SK-N-SH (cell line): ENCODE results near the gene EFCAB11. TPM values are rescaled to one million over a fixed set of nuclear protein-coding genes. Genes with fewer than 3 reads are reported as not detected.

Experiments used
- CTCF ChIA-PET: fragments of 300-600, 350-600 bp; formaldehyde crosslinking; extraction: SDS; loops from one replicate; lab custom pipeline; 2021; lab: Yijun Ruan, JAX
- POLR2A ChIA-PET: fragments of 350-600 bp; sonication (Branson Sonifier 250); formaldehyde crosslinking; extraction: SDS; loops from one replicate; lab custom pipeline; 2020; ENCODE audit warnings: antibody characterized with exemption, inconsistent platforms; lab: Yijun Ruan, JAX
- DNase-seq: peaks from one replicate; pipeline ENCODE4 v3.0.0; 2012
- H2AFZ ChIP-seq: fragments of 200-600 bp; sonication (generic); 2 replicates; pipeline ENCODE4 v1.8.1; 2016; ENCODE audit warnings: antibody characterized with exemption, mild to moderate bottlenecking, low read depth
- H3F3A ChIP-seq: fragments of 200-600 bp; sonication (generic); replicated peaks from 2 replicates; pipeline ENCODE3; 2016; ENCODE audit warnings: antibody characterized with exemption, mild to moderate bottlenecking; ENCODE audit not compliant: insufficient read depth
- H3K27ac ChIP-seq, 2 experiments: fragments of 200-500 bp in 1 of 2; fragments of 200-600 bp in 1 of 2; sonication (Bioruptor generic) in 1 of 2; sonication (generic), shearing (Covaris generic) in 1 of 2; 2 replicates each; pipeline versions ENCODE4 v1.5.1 to v1.6.1; 2014 to 2016; ENCODE audit warnings: low read depth in 2 of 2, inconsistent platforms in 1 of 2, low read length in 1 of 2, mild to moderate bottlenecking in 1 of 2, mixed read lengths in 1 of 2
- H3K27me3 ChIP-seq: fragments of 200-600 bp; sonication (generic), shearing (Covaris generic); 2 replicates; pipeline ENCODE4 v1.6.1; 2016; ENCODE audit warnings: mixed run types; ENCODE audit not compliant: insufficient read depth
- H3K36me3 ChIP-seq, 2 experiments: fragments of 200-500 bp in 1 of 2; fragments of 200-600 bp in 1 of 2; sonication (Bioruptor generic) in 1 of 2; sonication (generic) in 1 of 2; replicated peaks in 1 of 2; 2 replicates each; pipeline versions ENCODE3 to v1.5.1; 2014 to 2016; ENCODE audit warnings: low read length in 1 of 2, mild to moderate bottlenecking in 1 of 2; ENCODE audit not compliant: insufficient read depth in 2 of 2, control insufficient read depth in 1 of 2
- H3K4me1 ChIP-seq, 2 experiments: fragments of 200-500 bp in 1 of 2; fragments of 200-600 bp in 1 of 2; sonication (Bioruptor generic) in 1 of 2; sonication (generic), shearing (Covaris generic) in 1 of 2; 2 replicates each; pipeline versions ENCODE4 v1.5.1 to v1.6.1; 2014 to 2016; ENCODE audit warnings: low read depth in 1 of 2, low read length in 1 of 2, mixed run types in 1 of 2; ENCODE audit not compliant: insufficient read depth in 2 of 2, control insufficient read depth in 1 of 2
- H3K4me2 ChIP-seq: fragments of 200-600 bp; sonication (generic), shearing (Covaris generic); 2 replicates; pipeline ENCODE4 v1.6.1; 2017; ENCODE audit warnings: mixed run types
- H3K4me3 ChIP-seq, 2 experiments: fragments of 200-500 bp in 1 of 2; fragments of 200-600 bp in 1 of 2; sonication (Bioruptor generic) in 1 of 2; sonication (generic), shearing (Covaris generic) in 1 of 2; 2 replicates each; pipeline versions ENCODE4 v1.5.1 to v1.8.1; 2014 to 2016; ENCODE audit warnings: low read depth in 2 of 2, inconsistent platforms in 1 of 2, low read length in 1 of 2, mild to moderate bottlenecking in 1 of 2, mixed read lengths in 1 of 2, moderate library complexity in 1 of 2
- H3K79me2 ChIP-seq: fragments of 200-600 bp; sonication (generic); 2 replicates; pipeline ENCODE4 v1.8.1; 2017; ENCODE audit warnings: mild to moderate bottlenecking; ENCODE audit not compliant: insufficient read depth
- H3K9ac ChIP-seq: fragments of 200-600 bp; sonication (generic); 2 replicates; pipeline ENCODE4 v1.6.1; 2017; ENCODE audit warnings: mixed run types
- H3K9me2 ChIP-seq: fragments of 200-600 bp; sonication (generic); 2 replicates; pipeline ENCODE4 v1.6.1; 2017; ENCODE audit warnings: mixed run types
- H3K9me3 ChIP-seq: fragments of 200-600 bp; sonication (generic); 2 replicates; pipeline ENCODE4 v1.6.1; 2017; ENCODE audit warnings: mixed run types, mild to moderate bottlenecking, moderate library complexity
- H4K20me1 ChIP-seq: fragments of 200-600 bp; sonication (generic); 2 replicates; pipeline ENCODE4 v1.6.1; 2017; ENCODE audit warnings: mild to moderate bottlenecking, mixed run types; ENCODE audit not compliant: insufficient read depth
- CTCF ChIP-seq: fragments of 200-600 bp; sonication (generic); IDR thresholded peaks from 2 replicates; pipeline ENCODE4 v1.6.1; 2017; ENCODE audit warnings: antibody characterized with exemption, mild to moderate bottlenecking, moderate library complexity
- ELF1 ChIP-seq: IDR thresholded peaks from 2 replicates; pipeline ENCODE4 v1.4.0; 2012
- EZH2phosphoT487 ChIP-seq: fragments of 200-600 bp; sonication (generic); IDR thresholded peaks from 2 replicates; pipeline ENCODE4 v1.6.1; 2017; ENCODE audit warnings: low read depth, mixed run types, mild to moderate bottlenecking, antibody characterized with exemption, moderate library complexity, borderline replicate concordance
- FOXM1 ChIP-seq: IDR thresholded peaks from 2 replicates; pipeline ENCODE4 v1.4.0; 2012; ENCODE audit warnings: low read depth, mild to moderate bottlenecking
- GATA2 ChIP-seq: sonication (generic); formaldehyde crosslinking; IDR thresholded peaks from 2 replicates; pipeline ENCODE4 v1.5.0; 2020; ENCODE audit warnings: mild to moderate bottlenecking, missing genetic modification reagents
- JUND ChIP-seq: IDR thresholded peaks from 2 replicates; pipeline ENCODE4 v1.4.0; 2012
- MAX ChIP-seq: IDR thresholded peaks from 2 replicates; pipeline ENCODE4 v1.4.0; 2012; ENCODE audit warnings: low read depth
- NFIC ChIP-seq: IDR thresholded peaks from 2 replicates; pipeline ENCODE4 v1.4.0; 2012; ENCODE audit warnings: borderline replicate concordance
- POLR2AphosphoS5 ChIP-seq: IDR thresholded peaks from 2 replicates; pipeline ENCODE4 v1.6.1; 2012; ENCODE audit warnings: low read depth, low read length
- RAD21 ChIP-seq: IDR thresholded peaks from 2 replicates; pipeline ENCODE4 v1.6.1; 2012; ENCODE audit warnings: mild to moderate bottlenecking, low read length
- RXRA ChIP-seq: IDR thresholded peaks from 2 replicates; pipeline ENCODE4 v1.4.0; 2012; ENCODE audit warnings: low read depth, mild to moderate bottlenecking, borderline replicate concordance
- SIN3A ChIP-seq: IDR thresholded peaks from 2 replicates; pipeline ENCODE4 v1.6.1; 2012; ENCODE audit warnings: low read depth, mild to moderate bottlenecking, low read length, moderate library complexity, borderline replicate concordance
- TCF12 ChIP-seq: IDR thresholded peaks from 2 replicates; pipeline ENCODE4 v1.4.0; 2012
- WGBS: methylation state at CpG from one replicate; pipeline ENCODE4 v1.1.6; 2017; ENCODE audit warnings: low lambda C conversion rate; 5-methylcytosine and 5-hydroxymethylcytosine counted together
- polyA plus RNA-seq, 3 experiments: library from polyadenylated mRNA; depleted of rRNA; stranded (reverse); fragments of >200 nt; gene quantifications; 2 replicates each; pipeline ENCODE4 v1.2.3, GENCODE V29; 2012
- TF ChIP-seq, protein P1 (sequence below): IDR thresholded peaks from 2 replicates; pipeline ENCODE4 v1.4.0; 2012; ENCODE audit warnings: low read depth, borderline replicate concordance

The EFCAB11 gene
- polyA plus RNA-seq, 1 of the 3 experiments (the other 2 are of a cell fraction), result 3.9 TPM

DNA sequence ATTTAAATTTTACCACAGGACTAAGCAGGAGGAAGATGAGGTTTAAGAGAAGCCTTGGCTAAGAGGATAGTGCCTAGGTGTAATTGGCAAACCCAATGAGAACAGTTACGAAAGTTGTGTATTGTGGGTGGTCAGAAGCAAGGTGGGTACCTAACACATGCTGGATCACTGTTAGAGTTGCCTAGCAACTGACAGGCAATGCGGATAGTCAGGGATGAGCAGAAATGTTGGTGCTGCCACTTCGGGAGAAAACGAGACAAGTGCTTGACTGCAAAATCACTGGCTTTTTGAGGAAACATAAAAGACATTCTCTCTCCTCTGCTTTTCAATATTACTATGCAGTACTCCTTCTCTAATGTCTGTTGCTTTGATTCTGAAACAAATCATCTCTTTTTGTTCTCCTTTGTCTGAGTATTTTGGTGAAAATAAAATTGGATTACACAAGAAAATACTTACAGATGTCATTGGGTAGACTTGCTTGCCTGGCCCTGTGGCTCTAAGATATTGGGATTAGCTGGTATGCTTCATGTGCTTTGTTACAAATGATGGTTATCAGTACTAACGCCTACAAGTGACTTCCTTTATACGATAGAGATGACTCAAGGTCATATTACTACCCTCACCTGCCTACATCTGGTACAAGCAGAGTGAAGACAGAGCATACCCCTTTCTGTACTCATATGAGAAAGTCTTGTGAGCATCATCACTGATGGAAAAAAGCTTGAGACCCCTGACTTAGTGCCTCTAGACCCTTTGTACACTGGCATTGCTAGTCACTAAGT is 49.2 kb upstream of the EFCAB11 start:
- no peak overlapping the region for H3K4me2 ChIP-seq
- no peaks in the 10 kb centered on the region for H3K9me3 ChIP-seq
- peaks cover 0 to 2% of the 10 kb centered on the region in 2 experiments; a peak in 1 of 4 replicates for H3K4me1 ChIP-seq
- no peak overlapping the region for H3K27ac ChIP-seq
- ChIA-PET CTCF (interaction anchor here (0.9 to 1.6 kb wide), 4 partner anchors 17 to 232 kb away, joined by 3 to 10 read pairs (median 3); no protein-coding TSS in a partner anchor), POLR2A (interaction anchor here (0.5 kb wide), 1 partner anchor 667 kb away, joined by 4 read pairs; no protein-coding TSS in a partner anchor)
- WGBS, result 89% methylated on average over 6 of the region's 6 CpGs
- no peaks in the 10 kb centered on the region for H3F3A ChIP-seq
- no peak overlapping the region for H2AFZ ChIP-seq
- no peak overlapping the region for H3K4me3 ChIP-seq
- no peak for DNase-seq
- no peaks in the 10 kb centered on the region for H3K9me2 ChIP-seq
- TF ChIP-seq FOXM1, result no peak
- no peak for TF ChIP-seq RXRA
- TF ChIP-seq EZH2phosphoT487, result no peak
- TF ChIP-seq JUND, result no peak
- no peak overlapping the region for H3K9ac ChIP-seq
- peaks cover 18 to 27% of the 10 kb centered on the region in 2 experiments for H3K36me3 ChIP-seq
- no peaks in the 10 kb centered on the region for H3K79me2 ChIP-seq
- no peaks in the 10 kb centered on the region for H4K20me1 ChIP-seq
- H3K27me3 ChIP-seq, result no peaks in the 10 kb centered on the region

GRCh38 chr14:90000935-90001334 is 46.4 kb upstream of the EFCAB11 start:
- H3K4me3 ChIP-seq, result no peak overlapping the region
- H3K79me2 ChIP-seq, result no peaks in the 10 kb centered on the region
- ChIA-PET CTCF (interaction anchor here (0.9 to 2.1 kb wide), 2 partner anchors 28 to 61 kb away, joined by 5 read pairs; no protein-coding TSS in a partner anchor), POLR2A (no interaction called here)
- no peaks in the 10 kb centered on the region for H3K27me3 ChIP-seq
- H3K9me2 ChIP-seq, result no peaks in the 10 kb centered on the region
- no peaks in the 10 kb centered on the region for H3F3A ChIP-seq
- no peak overlapping the region for H2AFZ ChIP-seq
- peaks cover 39 to 41% of the 10 kb centered on the region in 2 experiments for H3K36me3 ChIP-seq
- H4K20me1 ChIP-seq, result no peaks in the 10 kb centered on the region
- WGBS, result 99% methylated on average over 2 of the region's 2 CpGs
- peaks cover 0 to 2% of the 10 kb centered on the region in 2 experiments; a peak in 1 of 4 replicates for H3K4me1 ChIP-seq
- no peak overlapping the region for H3K9ac ChIP-seq
- no peaks in the 10 kb centered on the region for H3K9me3 ChIP-seq
- no peak overlapping the region for H3K27ac ChIP-seq
- no peak for DNase-seq
- no peak overlapping the region for H3K4me2 ChIP-seq
- TF ChIP-seq ELF1, result no peak

GRCh38 chr14:89996963-89997362 is 42.4 kb upstream of the EFCAB11 start:
- no peak overlapping the region for H3K4me3 ChIP-seq
- CTCF ChIA-PET, result no interaction called here
- H4K20me1 ChIP-seq, result no peaks in the 10 kb centered on the region
- H3K9me3 ChIP-seq, result no peaks in the 10 kb centered on the region
- H3K27me3 ChIP-seq, result no peaks in the 10 kb centered on the region
- H3F3A ChIP-seq, result no peaks in the 10 kb centered on the region
- H3K79me2 ChIP-seq, result no peaks in the 10 kb centered on the region
- 82% methylated on average over 1 of the region's 1 CpG for WGBS
- H3K4me2 ChIP-seq, result no peak overlapping the region
- POLR2A ChIA-PET, result no interaction called here
- H3K4me1 ChIP-seq, result peaks cover 0 to 4% of the 10 kb centered on the region in 2 experiments; a peak in 2 of 4 replicates
- H3K9ac ChIP-seq, result no peak overlapping the region
- no peaks in the 10 kb centered on the region for H3K9me2 ChIP-seq
- H2AFZ ChIP-seq, result no peak overlapping the region
- H3K36me3 ChIP-seq, result peaks cover 67 to 74% of the 10 kb centered on the region in 2 experiments
- H3K27ac ChIP-seq, result no peak overlapping the region
- TF ChIP-seq, protein P1, sequence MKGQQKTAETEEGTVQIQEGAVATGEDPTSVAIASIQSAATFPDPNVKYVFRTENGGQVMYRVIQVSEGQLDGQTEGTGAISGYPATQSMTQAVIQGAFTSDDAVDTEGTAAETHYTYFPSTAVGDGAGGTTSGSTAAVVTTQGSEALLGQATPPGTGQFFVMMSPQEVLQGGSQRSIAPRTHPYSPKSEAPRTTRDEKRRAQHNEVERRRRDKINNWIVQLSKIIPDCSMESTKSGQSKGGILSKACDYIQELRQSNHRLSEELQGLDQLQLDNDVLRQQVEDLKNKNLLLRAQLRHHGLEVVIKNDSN, result no peak
- TF ChIP-seq RAD21, result no peak
- no peak for TF ChIP-seq CTCF
- no peak for TF ChIP-seq SIN3A
- TF ChIP-seq NFIC, result no peak
- no peak for TF ChIP-seq POLR2AphosphoS5
- no peak for TF ChIP-seq MAX
- TF ChIP-seq TCF12, result no peak
- no peak for TF ChIP-seq RXRA
- no peak for TF ChIP-seq GATA2 (CRISPR knock-in tag)
- TF ChIP-seq, all 33 proteins: peak for 0
- no peak for DNase-seq
